ENCODE data around the gene HPDL.
A peak's percentile ranks its signal among the peaks of the same experiment; 100 is the strongest.

The HPDL gene

DNA sequence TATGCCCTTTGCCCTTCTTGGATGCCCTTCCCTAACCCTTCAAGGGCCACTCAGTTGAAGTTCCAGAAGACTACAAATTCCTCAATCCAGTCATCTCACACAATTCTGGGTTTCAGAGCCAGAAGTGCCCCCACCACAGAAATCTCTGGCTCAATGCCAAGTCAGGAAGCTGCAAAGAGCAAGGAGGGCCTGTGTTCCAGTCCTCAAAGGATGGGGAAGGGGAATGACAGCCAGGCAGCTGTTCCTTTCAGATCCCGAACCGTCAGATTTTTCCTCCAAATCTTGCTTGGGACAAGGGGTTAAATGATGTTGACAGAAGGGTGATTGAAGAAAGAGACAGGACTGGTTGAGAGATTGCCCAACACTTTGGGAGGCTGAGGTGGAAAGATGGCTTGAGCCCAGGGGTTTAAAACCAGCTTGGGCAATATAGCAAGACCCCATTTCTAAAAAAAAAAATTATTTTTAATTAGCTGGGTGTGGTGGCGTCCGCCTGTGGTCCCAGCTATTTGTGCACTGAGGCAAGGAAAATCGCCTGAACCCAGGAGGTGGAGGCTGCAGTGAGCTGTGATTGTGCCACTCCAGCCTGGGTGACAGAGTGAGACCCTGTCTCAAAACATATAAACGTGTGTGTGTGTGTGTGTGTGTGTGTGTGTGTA lies 716 bp upstream of the HPDL start:
- DNase-seq, result no peak
- TF ChIP-seq, protein P1, sequence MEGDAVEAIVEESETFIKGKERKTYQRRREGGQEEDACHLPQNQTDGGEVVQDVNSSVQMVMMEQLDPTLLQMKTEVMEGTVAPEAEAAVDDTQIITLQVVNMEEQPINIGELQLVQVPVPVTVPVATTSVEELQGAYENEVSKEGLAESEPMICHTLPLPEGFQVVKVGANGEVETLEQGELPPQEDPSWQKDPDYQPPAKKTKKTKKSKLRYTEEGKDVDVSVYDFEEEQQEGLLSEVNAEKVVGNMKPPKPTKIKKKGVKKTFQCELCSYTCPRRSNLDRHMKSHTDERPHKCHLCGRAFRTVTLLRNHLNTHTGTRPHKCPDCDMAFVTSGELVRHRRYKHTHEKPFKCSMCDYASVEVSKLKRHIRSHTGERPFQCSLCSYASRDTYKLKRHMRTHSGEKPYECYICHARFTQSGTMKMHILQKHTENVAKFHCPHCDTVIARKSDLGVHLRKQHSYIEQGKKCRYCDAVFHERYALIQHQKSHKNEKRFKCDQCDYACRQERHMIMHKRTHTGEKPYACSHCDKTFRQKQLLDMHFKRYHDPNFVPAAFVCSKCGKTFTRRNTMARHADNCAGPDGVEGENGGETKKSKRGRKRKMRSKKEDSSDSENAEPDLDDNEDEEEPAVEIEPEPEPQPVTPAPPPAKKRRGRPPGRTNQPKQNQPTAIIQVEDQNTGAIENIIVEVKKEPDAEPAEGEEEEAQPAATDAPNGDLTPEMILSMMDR (IDR thresholded peaks at IDR 0.05; ENCODE audit: low read depth, low read length, missing control alignments), result no peak
- Histone ChIP-seq H3K4me3 (ENCODE audit: low read depth, low read length) (peak overlapping the region; percentile 62), H3K36me3 (replicated peaks) (no peaks in the 10 kb centered on the region), H3K27ac (no peak overlapping the region), H3K27me3 (replicated peaks) (no peaks in the 10 kb centered on the region)
- in situ Hi-C loops (cut with HindIII; ENCODE audit: low pct_ligation_motif_present, low sequenced_read_pairs), result no loop called here

GRCh38 chr1:45327644-45328515 lies 1.2 kb downstream of the HPDL start:
- in situ Hi-C loops (cut with HindIII; ENCODE audit: low pct_ligation_motif_present, low sequenced_read_pairs), result no loop called here
- Histone ChIP-seq H3K36me3 (replicated peaks) (no peaks in the 10 kb centered on the region), H3K27me3 (replicated peaks) (no peaks in the 10 kb centered on the region), H3K4me3 (ENCODE audit: low read depth, low read length) (peak overlapping the region; percentile 62), H3K27ac (no peak overlapping the region)
- TF ChIP-seq, protein P1 (IDR thresholded peaks at IDR 0.05; ENCODE audit: low read depth, low read length, missing control alignments), result no peak
- DNase-seq, result no peak

GRCh38 chr1:45328680-45329079 lies 2.0 kb downstream of the HPDL start:
- TF ChIP-seq, protein P1 (IDR thresholded peaks at IDR 0.05; ENCODE audit: low read depth, low read length, missing control alignments), result no peak
- Histone ChIP-seq H3K4me3 (ENCODE audit: low read depth, low read length) (no peak overlapping the region), H3K27ac (no peak overlapping the region), H3K36me3 (replicated peaks) (no peaks in the 10 kb centered on the region), H3K27me3 (replicated peaks) (no peaks in the 10 kb centered on the region)
- no peak for DNase-seq
- in situ Hi-C loops (cut with HindIII; ENCODE audit: low pct_ligation_motif_present, low sequenced_read_pairs), result no loop called here

DNA sequence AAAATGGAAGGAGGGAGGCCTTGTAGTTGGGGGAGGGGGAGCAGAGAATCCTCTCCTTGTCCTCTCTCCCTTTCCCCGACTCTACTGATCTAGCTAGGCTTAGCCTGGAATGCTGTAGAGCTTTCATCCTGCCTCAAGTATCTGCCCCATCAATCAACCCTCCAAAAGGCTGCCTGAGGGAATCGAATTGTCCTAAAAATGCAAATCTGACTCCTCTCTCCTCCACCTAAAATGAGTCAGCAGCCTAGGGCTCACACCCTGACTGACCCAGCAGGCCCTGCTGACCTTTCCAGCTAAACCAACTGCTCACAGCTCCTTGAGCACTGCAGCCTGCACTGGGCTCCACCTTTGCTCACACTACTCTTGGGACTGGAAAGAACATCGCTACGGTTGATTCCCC lies 2.8 kb downstream of the HPDL start:
- in situ Hi-C loops (cut with HindIII; ENCODE audit: low pct_ligation_motif_present, low sequenced_read_pairs), result no loop called here
- Histone ChIP-seq H3K4me3 (ENCODE audit: low read depth, low read length) (no peak overlapping the region), H3K27ac (no peak overlapping the region), H3K27me3 (replicated peaks) (no peaks in the 10 kb centered on the region), H3K36me3 (replicated peaks) (no peaks in the 10 kb centered on the region)
- TF ChIP-seq, protein P1 (IDR thresholded peaks at IDR 0.05; ENCODE audit: low read depth, low read length, missing control alignments), result no peak
- DNase-seq, result no peak

- TF ChIP-seq, protein P1 (IDR thresholded peaks at IDR 0.05; ENCODE audit: low read depth, low read length, missing control alignments), result no peak
- Histone ChIP-seq H3K27me3 (replicated peaks) (no peaks in the 10 kb centered on the region), H3K36me3 (replicated peaks) (no peaks in the 10 kb centered on the region), H3K27ac (no peak overlapping the region), H3K4me3 (ENCODE audit: low read depth, low read length) (no peak overlapping the region)
- in situ Hi-C loops (cut with HindIII; ENCODE audit: low pct_ligation_motif_present, low sequenced_read_pairs), result no loop called here
- DNase-seq, result no peak
These were observed 5.0 kb downstream of the HPDL start for GRCh38 chr1:45331436-45332345.

Measured in brain microvascular endothelial cell (primary cell).